Activated CD4-positive, alpha-beta T cell treated with anti-CD3 and anti-CD28 coated beads for 4 hours (primary cell): ENCODE measurements around the gene SLC17A7.

Experiments used
- DNase-seq, 2 donors: peaks; one replicate each; pipeline ENCODE4 v3.0.0-alpha.2; 2020

The SLC17A7 gene

GRCh38 chr19:49443366-49444099, 2.2 kb upstream of the SLC17A7 start:
- DNase-seq, result peak; percentile 92

- DNase-seq, result peak; percentile 43 to 52
Measured at GRCh38 chr19:49442771-49443365, 1.5 kb upstream of the SLC17A7 start.

- no peak for DNase-seq
Measured at GRCh38 chr19:49442354-49442753, 1.0 kb upstream of the SLC17A7 start.

GRCh38 chr19:49441960-49442350, 628 bp upstream of the SLC17A7 start:
- DNase-seq, result no peak

- no peak for DNase-seq
Measured at GRCh38 chr19:49440439-49441209, 703 bp downstream of the SLC17A7 start.

GRCh38 chr19:49439836-49440235, 1.5 kb downstream of the SLC17A7 start:
- no peak for DNase-seq

GRCh38 chr19:49438261-49438660, 3.1 kb downstream of the SLC17A7 start:
- no peak for DNase-seq

GRCh38 chr19:49437231-49437630, 4.1 kb downstream of the SLC17A7 start:
- no peak for DNase-seq

GRCh38 chr19:49436381-49437017, 4.8 kb downstream of the SLC17A7 start:
- peak; percentile 49 to 58 for DNase-seq

GRCh38 chr19:49435670-49436069, 5.7 kb downstream of the SLC17A7 start:
- no peak for DNase-seq

- DNase-seq, result no peak
Measured at GRCh38 chr19:49434907-49435583, 6.3 kb downstream of the SLC17A7 start.

GRCh38 chr19:49433240-49433901, 8.0 kb downstream of the SLC17A7 start:
- no peak for DNase-seq

GRCh38 chr19:49432141-49433073, 8.9 kb downstream of the SLC17A7 start:
- no peak for DNase-seq

GRCh38 chr19:49431330-49431749, 10.0 kb downstream of the SLC17A7 start:
- DNase-seq, result no peak

- no peak for DNase-seq
Measured at GRCh38 chr19:49430678-49431329, 10.5 kb downstream of the SLC17A7 start.

GRCh38 chr19:49430172-49430677, 11.1 kb downstream of the SLC17A7 start:
- DNase-seq, result no peak

GRCh38 chr19:49428547-49429451, 12.5 kb downstream of the SLC17A7 start:
- DNase-seq, result no peak

- DNase-seq, result no peak
Measured at GRCh38 chr19:49427855-49428546, 13.3 kb downstream of the SLC17A7 start.

GRCh38 chr19:49427339-49427738, 14.0 kb downstream of the SLC17A7 start:
- DNase-seq, result no peak
